GM18870 (cell line): ENCODE measurements around the gene SMYD3.

ENCODE experiments used
- ATAC-seq: cut with Tn5 transposase; IDR thresholded peaks from one replicate; pipeline ENCODE4 v1.9.1; 2021; ENCODE audit warnings: moderate library complexity; ENCODE audit not compliant: unreplicated experiment

Gene SMYD3

GRCh38 chr1:246283771-246284410 is 223.2 kb downstream of the SMYD3 start:
- no peak for ATAC-seq

GRCh38 chr1:246281639-246282038 is 225.4 kb downstream of the SMYD3 start:
- ATAC-seq = no peak

GRCh38 chr1:246281195-246281594 is 225.9 kb downstream of the SMYD3 start:
- no peak for ATAC-seq

GRCh38 chr1:246280551-246280950 is 226.5 kb downstream of the SMYD3 start:
- ATAC-seq = no peak

GRCh38 chr1:246279402-246279801 is 227.7 kb downstream of the SMYD3 start:
- no peak for ATAC-seq

- no peak for ATAC-seq
Observed at GRCh38 chr1:246278371-246278770, 228.7 kb downstream of the SMYD3 start.

- ATAC-seq = no peak
Observed at GRCh38 chr1:246275036-246275435, 232.0 kb downstream of the SMYD3 start.

- no peak for ATAC-seq
Observed at GRCh38 chr1:246274186-246274585, 232.9 kb downstream of the SMYD3 start.

GRCh38 chr1:246271516-246271915 is 235.6 kb downstream of the SMYD3 start:
- ATAC-seq = no peak

- peak; percentile 93 for ATAC-seq
Observed at GRCh38 chr1:246270236-246270635, 236.8 kb downstream of the SMYD3 start.

GRCh38 chr1:246269466-246269865 is 237.6 kb downstream of the SMYD3 start:
- no peak for ATAC-seq

GRCh38 chr1:246267896-246268295 is 239.2 kb downstream of the SMYD3 start:
- no peak for ATAC-seq

GRCh38 chr1:246267426-246267825 is 239.7 kb downstream of the SMYD3 start:
- ATAC-seq = no peak

GRCh38 chr1:246265481-246265880 is 241.6 kb downstream of the SMYD3 start:
- ATAC-seq = no peak

- no peak for ATAC-seq
Observed at GRCh38 chr1:246262281-246262680, 244.8 kb downstream of the SMYD3 start.

- no peak for ATAC-seq
Observed at GRCh38 chr1:246261639-246262038, 245.4 kb downstream of the SMYD3 start.

GRCh38 chr1:246258250-246258649 is 248.8 kb downstream of the SMYD3 start:
- no peak for ATAC-seq

- no peak for ATAC-seq
Observed at GRCh38 chr1:246255773-246256172, 251.3 kb downstream of the SMYD3 start.

- ATAC-seq = peak; percentile 73
Observed at GRCh38 chr1:246254854-246255253, 252.2 kb downstream of the SMYD3 start.

GRCh38 chr1:246246430-246246829 is 260.6 kb downstream of the SMYD3 start:
- ATAC-seq = no peak

- no peak for ATAC-seq
Observed at GRCh38 chr1:246245541-246245940, 261.5 kb downstream of the SMYD3 start.

GRCh38 chr1:246232126-246232525 is 275.0 kb downstream of the SMYD3 start:
- no peak for ATAC-seq

GRCh38 chr1:246226041-246226440 is 281.0 kb downstream of the SMYD3 start:
- ATAC-seq = no peak
